ENCODE data around the gene LILRB2. TPM values are rescaled to one million over a fixed set of nuclear protein-coding genes. Genes with fewer than 3 reads are reported as not detected.

LILRB2 gene
- total and polyA plus RNA-seq, 2 experiments from 2014 or later, result not detected

- TF ChIP-seq JUNB (IDR thresholded peaks at IDR 0.05; ENCODE audit: unreplicated experiment) (no peak), EZH2phosphoT487 (IDR thresholded peaks at IDR 0.05; ENCODE audit: unreplicated experiment) (no peak), ZNF331 (CRISPR knock-in tag; IDR thresholded peaks at IDR 0.05; ENCODE audit: low read depth) (no peak)
Observed at GRCh38 chr19:54302257-54302656, 21.3 kb upstream of the LILRB2 start (continued).

GRCh38 chr19:54299515-54299914 is 18.6 kb upstream of the LILRB2 start:
- Mint-ChIP-seq H3K4me3 (no peak overlapping the region), H3K27me3 (ENCODE audit: insufficient read depth, low read depth, poor library complexity) (no peaks in the 10 kb centered on the region), H3K36me3 (ENCODE audit: low read depth) (no peaks in the 10 kb centered on the region), H3K4me1 (no peaks in the 10 kb centered on the region), H3K27ac (no peak overlapping the region), H3K9me3 (no peaks in the 10 kb centered on the region)
- H3K36me3 ChIP-seq (ENCODE audit: insufficient read depth), result no peaks in the 10 kb centered on the region
- H3K4me2 ChIP-seq, result no peak overlapping the region
- H3K9me2 ChIP-seq (ENCODE audit: insufficient read depth), result no peaks in the 10 kb centered on the region
- no peak overlapping the region for H3K4me3 ChIP-seq
- no peaks in the 10 kb centered on the region for H3K4me1 ChIP-seq (ENCODE audit: insufficient read depth)
- no peak overlapping the region for H3K27ac ChIP-seq (ENCODE audit: low read depth)
- no peaks in the 10 kb centered on the region for H3F3A ChIP-seq (replicated peaks; ENCODE audit: low read depth)
- DNase-seq (ENCODE audit: low spot score) (no peak), ATAC-seq (no peak)
- H3K27me3 ChIP-seq (ENCODE audit: insufficient read depth), result no peaks in the 10 kb centered on the region
- H2AFZ ChIP-seq, result no peak overlapping the region
- TF ChIP-seq, protein P1, sequence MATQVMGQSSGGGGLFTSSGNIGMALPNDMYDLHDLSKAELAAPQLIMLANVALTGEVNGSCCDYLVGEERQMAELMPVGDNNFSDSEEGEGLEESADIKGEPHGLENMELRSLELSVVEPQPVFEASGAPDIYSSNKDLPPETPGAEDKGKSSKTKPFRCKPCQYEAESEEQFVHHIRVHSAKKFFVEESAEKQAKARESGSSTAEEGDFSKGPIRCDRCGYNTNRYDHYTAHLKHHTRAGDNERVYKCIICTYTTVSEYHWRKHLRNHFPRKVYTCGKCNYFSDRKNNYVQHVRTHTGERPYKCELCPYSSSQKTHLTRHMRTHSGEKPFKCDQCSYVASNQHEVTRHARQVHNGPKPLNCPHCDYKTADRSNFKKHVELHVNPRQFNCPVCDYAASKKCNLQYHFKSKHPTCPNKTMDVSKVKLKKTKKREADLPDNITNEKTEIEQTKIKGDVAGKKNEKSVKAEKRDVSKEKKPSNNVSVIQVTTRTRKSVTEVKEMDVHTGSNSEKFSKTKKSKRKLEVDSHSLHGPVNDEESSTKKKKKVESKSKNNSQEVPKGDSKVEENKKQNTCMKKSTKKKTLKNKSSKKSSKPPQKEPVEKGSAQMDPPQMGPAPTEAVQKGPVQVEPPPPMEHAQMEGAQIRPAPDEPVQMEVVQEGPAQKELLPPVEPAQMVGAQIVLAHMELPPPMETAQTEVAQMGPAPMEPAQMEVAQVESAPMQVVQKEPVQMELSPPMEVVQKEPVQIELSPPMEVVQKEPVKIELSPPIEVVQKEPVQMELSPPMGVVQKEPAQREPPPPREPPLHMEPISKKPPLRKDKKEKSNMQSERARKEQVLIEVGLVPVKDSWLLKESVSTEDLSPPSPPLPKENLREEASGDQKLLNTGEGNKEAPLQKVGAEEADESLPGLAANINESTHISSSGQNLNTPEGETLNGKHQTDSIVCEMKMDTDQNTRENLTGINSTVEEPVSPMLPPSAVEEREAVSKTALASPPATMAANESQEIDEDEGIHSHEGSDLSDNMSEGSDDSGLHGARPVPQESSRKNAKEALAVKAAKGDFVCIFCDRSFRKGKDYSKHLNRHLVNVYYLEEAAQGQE (IDR thresholded peaks at IDR 0.05; ENCODE audit: unreplicated experiment), result no peak
- TF ChIP-seq POLR2AphosphoS5 (IDR thresholded peaks at IDR 0.05; ENCODE audit: low read depth) (no peak), STAT1 (IDR thresholded peaks at IDR 0.05; ENCODE audit: unreplicated experiment) (no peak), EZH2phosphoT487 (IDR thresholded peaks at IDR 0.05; ENCODE audit: unreplicated experiment) (no peak), EZH2 (IDR thresholded peaks at IDR 0.05; ENCODE audit: low read depth, unreplicated experiment) (no peak), ZNF462 (CRISPR knock-in tag; IDR thresholded peaks at IDR 0.05) (no peak), ETS1 (IDR thresholded peaks at IDR 0.05) (no peak), NANOG (IDR thresholded peaks at IDR 0.05; ENCODE audit: borderline replicate concordance) (no peak), ZNF331 (CRISPR knock-in tag; IDR thresholded peaks at IDR 0.05; ENCODE audit: low read depth) (no peak), JUNB (IDR thresholded peaks at IDR 0.05; ENCODE audit: unreplicated experiment) (no peak), CREB1 (CRISPR knock-in tag; IDR thresholded peaks at IDR 0.05; ENCODE audit: low read depth) (no peak), ZNF114 (CRISPR knock-in tag; IDR thresholded peaks at IDR 0.05) (no peak), CTCF (conservative IDR thresholded peaks at IDR 0.05; ENCODE audit: low read depth in 2 of 2) (no peak)
- H4K20me1 ChIP-seq (replicated peaks; ENCODE audit: insufficient read depth), result no peaks in the 10 kb centered on the region
- no peaks in the 10 kb centered on the region for H3K79me2 ChIP-seq (replicated peaks; ENCODE audit: insufficient read depth)

Measured in GM23338 (cell line).